ENCODE measurements around the gene RAB9A.

Gene RAB9A

DNA sequence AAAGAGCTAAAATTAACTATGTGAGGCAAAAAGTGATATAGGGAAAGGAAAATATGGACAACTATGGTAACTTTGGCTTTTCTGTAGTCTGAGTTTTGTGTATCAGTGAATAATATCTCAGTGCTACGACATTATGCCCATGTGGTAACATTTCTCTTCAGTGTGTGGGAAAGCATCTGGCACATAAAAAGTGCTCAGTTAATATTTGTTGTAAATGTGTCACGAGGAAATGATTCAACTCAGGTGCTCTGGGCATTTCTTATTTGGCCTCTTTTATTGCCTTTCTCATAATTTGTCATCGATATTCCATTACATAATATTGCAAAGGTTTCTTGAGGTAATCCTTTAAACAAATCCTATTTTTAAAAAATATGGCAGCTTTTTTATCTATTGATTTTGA, 63.2 kb downstream of the RAB9A start:
- DNase-seq = no peak

DNA sequence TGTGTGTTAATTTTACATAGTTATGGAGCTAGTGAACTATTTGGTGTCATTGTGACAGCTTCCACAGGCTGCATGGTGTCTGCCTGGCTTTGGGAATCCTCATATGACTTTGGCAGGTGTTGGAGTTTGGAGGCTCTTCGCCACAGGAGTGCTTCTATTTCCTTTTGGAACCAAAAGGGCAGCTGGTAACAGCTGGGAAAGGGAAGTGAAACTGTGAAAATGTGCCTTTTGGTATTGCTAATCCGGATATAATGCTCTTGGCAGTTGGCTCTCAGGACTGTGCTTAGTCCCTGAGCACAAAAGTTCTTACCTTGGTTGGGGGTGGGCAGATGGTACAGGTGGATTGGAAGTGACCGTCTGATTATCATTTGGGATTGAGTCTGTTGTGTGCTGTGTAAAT, 63.7 kb downstream of the RAB9A start:
- no peak for DNase-seq

DNA sequence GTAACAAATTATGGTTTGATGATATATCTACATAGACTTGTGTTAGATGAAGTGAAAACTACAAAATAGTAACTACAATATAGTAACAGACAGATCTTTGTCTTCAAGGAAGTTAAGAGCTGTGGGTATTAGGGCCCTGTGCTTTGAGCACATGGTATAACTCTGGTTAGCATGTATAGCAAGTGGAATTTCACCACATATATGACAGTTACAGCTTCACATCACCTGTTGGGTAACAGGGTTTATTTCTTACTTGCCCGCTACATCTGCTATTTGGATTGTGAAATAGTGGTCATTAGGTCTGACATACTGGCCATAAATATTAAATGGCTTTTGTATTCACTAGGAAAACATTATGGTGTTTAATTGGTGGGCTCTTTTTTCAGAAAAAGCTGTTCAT, 65.8 kb downstream of the RAB9A start:
- no peak for DNase-seq

DNA sequence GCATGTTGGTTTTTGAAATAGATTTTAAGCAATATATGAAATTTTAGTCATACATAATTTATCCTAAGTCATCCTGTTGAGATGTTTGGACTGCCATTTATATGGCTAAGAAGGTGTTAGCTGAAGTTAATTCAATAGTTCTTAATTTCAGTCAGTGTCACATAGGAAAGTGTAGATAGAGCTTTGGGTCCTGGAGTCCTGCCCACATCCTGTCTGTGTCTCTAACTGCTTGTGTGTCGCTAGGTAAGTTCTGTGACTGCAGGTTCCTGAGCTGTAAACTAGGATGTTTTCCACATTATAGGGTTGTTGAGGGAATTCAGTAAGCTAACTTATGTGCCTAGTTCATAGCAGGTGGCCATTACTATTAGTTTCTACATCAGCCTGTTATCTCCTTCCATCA, 66.3 kb downstream of the RAB9A start:
- no peak for DNase-seq

DNA sequence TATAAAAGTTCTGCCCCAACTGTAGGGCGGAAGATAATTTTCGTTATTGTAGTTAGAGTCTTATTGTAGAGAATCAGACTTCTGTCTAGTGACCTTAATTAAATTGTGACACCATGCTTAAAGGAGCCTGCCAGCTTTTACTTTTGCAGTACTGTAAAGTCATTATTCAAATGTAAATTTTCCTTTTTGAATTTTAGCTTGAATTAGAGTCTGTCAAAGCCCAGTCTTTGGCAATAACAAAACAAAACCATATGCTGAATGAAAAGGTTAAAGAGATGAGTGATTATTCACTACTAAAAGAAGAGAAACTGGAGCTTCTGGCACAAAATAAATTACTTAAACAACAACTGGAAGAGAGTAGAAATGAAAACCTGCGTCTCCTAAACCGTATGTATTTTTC, 67.5 kb downstream of the RAB9A start:
- no peak for DNase-seq

DNA sequence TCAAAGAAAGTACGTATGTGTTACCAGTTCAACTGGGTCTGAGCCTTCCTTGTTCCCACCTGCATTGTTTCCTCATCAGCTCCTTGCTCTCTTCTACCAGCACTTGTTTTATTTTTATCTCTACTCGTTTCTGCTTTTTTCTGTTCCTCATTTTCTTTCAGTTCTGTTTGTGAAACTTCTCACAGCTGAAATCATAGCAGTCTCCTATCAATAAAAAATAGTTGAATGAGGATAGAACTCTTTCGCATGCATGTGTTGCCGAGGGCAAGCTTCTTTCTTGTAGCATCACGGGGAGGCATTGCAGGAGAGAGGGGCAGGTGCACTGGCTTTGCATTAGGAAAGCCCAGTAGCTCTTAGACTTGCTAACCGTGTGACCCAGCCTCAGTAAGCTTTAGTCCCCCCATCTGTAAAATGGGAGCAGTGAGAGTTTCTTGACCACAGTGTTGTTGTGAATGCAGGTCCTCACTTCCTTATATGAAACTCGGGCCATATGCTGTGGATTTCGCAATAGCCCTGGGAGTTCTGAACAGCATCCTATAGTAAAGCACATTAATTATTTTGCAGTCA, 70.3 kb downstream of the RAB9A start:
- no peak for DNase-seq
